ENCODE results near the gene NUDC. TPM values are rescaled to one million over a fixed set of nuclear protein-coding genes. Genes with fewer than 3 reads are reported as not detected.
"Not testable (repeated sequence)": the region's sequence is repeated elsewhere in the genome, so short reads cannot be mapped to it uniquely, and the experiment has no call there.

NUDC gene
- total RNA-seq, 1 experiment from 2014 or later: 53.5 TPM

DNA sequence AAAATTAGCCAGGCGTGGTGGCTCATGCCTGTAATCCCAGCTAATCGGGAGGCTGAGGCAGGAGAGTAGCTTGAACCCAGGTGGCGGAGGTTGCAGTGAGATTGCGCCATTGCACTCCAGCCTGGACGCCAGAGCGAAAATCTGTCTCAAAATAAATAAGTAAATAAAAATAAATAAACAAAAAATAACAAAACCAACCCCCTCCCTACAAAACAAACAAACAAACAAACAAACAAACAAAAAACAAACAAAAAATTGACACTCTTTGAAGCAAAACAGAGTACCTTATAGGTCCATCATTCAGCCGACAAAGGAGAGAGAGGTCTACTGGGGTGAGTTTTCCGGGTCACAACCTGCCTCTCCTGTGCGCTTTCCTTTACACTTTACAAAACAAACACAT is 44.1 kb downstream of the NUDC start:
- no peak for DNase-seq (ENCODE audit: low read depth, low spot score)

DNA sequence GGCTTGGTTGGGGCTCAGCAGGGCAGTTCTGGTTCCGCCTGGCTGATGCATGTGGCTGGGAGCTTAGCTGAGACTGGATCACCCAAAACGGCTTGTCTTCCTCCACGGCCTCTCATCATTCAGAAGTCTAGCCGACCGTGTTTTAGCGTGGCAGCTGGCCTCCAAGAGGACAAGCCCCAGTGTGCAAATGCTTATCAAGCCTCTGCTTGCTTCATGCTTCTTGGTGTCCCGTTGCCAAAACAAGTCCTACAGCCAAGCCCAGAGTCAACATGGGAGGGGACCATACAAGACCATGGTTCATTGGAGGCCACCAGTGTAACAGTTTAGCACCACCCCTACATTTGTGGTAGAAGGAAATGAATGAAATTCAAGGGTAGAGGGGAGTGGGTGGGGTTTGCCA is 49.3 kb downstream of the NUDC start:
- in situ Hi-C loops (cut with HindIII; ENCODE audit: low pct_unique_long_range_greater_than_20kb, low sequenced_read_pairs): no loop called here

More for the DNA sequence above, 44.1 kb downstream of the NUDC start:
- in situ Hi-C loops (cut with HindIII; ENCODE audit: low pct_unique_long_range_greater_than_20kb, low sequenced_read_pairs): no loop called here

DNA sequence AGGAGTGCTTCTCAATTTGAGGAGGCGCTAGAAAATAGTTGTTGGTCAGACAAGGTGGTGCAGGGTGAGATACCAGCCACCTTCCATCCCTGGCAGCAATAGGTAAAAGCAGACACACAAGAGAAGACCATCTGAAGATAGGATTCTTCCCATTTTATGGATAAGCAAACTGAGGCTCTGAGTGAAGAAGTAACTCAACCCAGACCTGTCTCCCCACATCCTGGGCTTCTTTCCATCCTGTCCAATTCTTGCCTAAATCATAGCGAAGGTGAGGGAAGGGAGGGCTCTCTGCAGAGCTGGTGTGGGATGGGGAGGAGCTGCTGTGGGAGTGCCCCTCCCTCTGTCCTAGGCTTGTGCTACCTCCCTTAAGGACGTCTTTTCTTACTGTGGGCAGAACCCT is 50.0 kb downstream of the NUDC start:
- in situ Hi-C loops (cut with HindIII; ENCODE audit: low pct_unique_long_range_greater_than_20kb, low sequenced_read_pairs): no loop called here
- DNase-seq (ENCODE audit: low read depth, low spot score): no peak

More for the DNA sequence above, 49.3 kb downstream of the NUDC start:
- DNase-seq (ENCODE audit: low read depth, low spot score): no peak

DNA sequence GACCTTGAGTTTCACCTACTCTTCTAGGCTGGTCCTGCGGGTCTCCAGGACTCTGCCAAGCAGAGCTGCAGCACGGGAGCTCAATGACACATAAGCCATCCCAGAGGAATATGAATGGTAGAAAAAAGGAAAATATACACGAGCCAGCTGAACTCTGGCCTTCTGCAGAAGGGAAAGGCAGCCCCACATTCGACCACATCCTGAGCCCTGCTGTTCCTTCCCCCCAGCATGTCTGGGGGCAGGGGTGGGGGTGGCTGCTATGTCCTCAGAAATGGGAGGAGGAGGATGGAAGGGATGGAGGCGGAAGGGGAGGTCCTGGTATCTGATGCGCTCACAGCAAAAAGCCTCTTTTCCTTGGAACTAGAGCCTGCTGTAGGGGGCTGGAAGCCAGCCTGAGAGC is 50.8 kb downstream of the NUDC start:
- in situ Hi-C loops (cut with HindIII; ENCODE audit: low pct_unique_long_range_greater_than_20kb, low sequenced_read_pairs): no loop called here
- no peak for DNase-seq (ENCODE audit: low read depth, low spot score)

DNA sequence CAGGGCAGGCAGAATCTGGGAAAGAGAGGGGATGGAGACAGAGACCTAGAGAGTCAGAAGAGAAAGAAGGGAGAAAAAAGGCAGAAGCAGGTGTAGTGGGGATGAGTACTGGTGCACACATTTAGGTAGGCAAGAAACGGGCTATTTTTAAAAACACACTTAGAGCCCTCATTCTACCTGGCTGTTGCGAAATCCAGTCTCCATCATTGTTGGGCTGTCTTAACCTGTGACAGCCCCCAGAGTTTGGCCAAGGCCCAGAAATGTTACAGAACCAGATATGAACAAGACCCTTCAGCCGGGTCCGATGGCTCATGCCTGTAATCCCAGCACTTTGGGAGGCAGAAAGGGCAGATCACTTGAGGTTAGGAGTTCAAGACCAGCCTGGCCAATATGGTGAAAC is 51.3 kb downstream of the NUDC start:
- in situ Hi-C loops (cut with HindIII; ENCODE audit: low pct_unique_long_range_greater_than_20kb, low sequenced_read_pairs): no loop called here
- DNase-seq (ENCODE audit: low read depth, low spot score): no peak

DNA sequence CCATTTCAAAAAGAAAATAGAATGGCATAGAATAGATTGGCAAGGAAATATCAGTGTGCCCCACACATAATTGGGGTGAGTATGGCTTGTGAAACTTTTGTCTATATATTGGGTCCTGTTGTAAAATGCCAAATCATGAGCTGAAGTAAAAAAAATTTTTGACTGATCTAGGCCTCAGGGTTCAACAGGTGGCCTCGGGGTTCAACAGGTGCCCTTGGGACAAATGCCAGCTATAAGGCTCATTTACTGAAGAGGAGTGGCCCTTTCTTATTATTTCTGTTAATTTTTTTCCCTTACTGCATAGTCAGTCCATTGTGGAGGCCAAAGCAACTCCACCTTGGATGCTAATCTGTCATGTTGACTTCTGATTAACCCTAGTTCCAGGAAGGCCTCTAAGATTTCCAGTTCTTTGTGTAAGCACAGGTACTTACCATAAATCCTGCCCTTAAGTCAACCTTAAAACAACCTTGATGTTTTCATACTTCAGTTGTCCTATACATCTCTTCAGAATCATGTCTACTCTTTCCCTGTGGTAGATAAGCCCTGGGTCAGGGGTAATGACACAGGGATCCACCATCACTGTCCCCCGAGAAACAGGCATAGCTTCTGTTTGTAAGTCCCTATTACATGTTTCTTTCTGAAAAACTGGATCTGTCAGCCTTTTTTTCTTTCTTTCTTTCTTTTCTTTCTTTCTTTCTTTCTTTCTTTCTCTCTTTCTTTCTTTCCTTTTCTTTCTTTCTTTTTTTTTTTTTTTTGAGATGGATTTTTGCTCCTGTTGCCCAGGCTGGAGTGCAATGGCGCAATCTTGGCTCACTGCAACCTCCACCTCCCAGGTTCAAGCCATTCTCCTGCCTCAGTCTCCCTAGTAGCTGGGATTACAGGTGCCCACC is 55.3 kb downstream of the NUDC start:
- DNase-seq (ENCODE audit: low read depth, low spot score): no peak
- in situ Hi-C loops (cut with HindIII; ENCODE audit: low pct_unique_long_range_greater_than_20kb, low sequenced_read_pairs): no loop called here

DNA sequence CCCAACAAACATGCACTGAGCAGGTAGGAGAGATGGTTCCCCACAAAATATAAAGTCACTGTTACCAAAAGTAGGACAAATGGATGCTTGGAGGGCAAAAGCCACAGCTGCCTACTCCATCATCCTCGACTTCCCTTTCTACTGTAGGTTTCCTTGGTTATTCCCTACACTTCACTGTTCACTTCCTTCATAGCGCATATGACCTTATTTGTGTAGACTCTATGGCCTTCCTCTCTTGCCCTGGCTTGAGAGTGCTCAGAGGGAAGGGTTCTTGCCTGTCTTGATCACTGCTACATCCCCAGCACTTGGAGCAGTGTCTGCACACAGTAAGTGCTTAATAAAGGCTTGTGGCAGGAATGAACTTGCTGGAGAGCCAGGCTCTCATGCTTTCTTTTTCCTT is 57.4 kb downstream of the NUDC start:
- in situ Hi-C loops (cut with HindIII; ENCODE audit: low pct_unique_long_range_greater_than_20kb, low sequenced_read_pairs): no loop called here
- no peak for DNase-seq (ENCODE audit: low read depth, low spot score)

DNA sequence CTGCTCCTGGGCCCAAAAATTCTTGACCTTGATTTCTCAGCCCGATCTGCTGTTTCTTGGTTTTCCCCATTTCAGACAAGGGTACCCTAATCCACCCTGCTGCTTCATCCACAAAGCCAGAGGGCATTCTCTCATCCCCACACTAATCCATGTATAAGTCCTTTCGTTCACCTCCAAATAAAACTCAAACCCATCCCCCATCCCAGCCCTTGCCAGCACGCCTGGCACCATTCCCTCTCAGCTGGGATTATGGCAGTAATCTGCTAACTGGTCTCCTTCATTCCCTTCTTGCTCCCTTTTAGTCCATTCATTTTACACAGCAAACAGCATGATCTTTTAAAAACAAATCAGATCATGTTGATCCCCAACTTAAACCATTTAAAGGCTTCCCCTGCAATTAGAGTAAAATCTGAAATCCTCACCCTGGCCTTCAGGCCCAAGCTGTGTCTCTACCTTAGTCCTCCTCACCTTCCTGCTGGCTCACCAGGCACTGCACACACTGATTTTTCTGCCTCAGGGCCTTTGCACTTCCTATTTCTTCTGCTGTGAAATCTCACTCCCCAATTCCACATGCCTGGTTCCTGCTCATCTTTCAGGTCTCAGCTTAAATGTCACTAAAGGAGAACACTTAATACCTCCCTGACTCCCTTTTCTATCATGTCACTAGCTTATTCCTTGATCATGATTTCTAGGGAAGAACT is 59.8 kb downstream of the NUDC start:
- in situ Hi-C loops (cut with HindIII; ENCODE audit: low pct_unique_long_range_greater_than_20kb, low sequenced_read_pairs): no loop called here
- no peak for DNase-seq (ENCODE audit: low read depth, low spot score)

DNA sequence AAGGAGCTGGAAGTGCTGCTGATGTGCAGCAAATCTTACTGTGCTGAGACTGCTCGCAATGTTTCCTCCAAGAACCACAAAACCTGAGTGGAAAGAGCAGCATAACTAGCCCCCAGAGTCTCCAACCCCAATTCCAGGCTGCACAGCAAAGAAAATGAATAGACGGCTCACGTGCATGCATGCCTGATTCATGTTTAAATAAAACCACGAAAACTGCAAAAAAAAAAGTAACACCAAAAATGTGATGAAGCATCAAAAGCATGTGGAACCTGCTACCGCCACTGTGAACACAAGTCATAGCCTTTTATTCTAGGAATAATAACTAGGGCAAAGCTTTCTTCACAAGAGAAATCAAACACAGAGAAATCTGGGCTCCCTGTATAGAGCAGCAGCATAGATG is 62.3 kb downstream of the NUDC start:
- DNase-seq (ENCODE audit: low read depth, low spot score): no peak
- in situ Hi-C loops (cut with HindIII; ENCODE audit: low pct_unique_long_range_greater_than_20kb, low sequenced_read_pairs): no loop called here

DNA sequence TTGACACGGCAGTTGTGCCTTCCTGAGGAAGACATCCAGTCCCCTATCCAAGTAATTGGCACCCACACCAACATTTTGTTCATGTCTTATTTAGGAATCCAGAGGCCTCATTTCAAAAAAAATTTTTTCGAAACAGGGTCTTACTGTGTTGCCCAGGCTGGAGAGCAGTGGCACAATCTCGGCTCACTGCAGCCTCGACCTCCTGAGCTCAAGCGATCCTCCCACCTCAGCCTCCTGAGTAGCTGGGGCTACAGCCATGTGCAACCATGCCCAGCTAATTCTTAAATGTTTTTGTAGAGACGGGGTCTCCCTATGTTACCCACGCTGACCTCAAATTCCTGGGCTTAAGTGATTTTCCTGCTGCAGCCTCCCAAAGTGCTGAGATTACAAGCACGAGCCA is 62.7 kb downstream of the NUDC start:
- in situ Hi-C loops (cut with HindIII; ENCODE audit: low pct_unique_long_range_greater_than_20kb, low sequenced_read_pairs): no loop called here
- DNase-seq (ENCODE audit: low read depth, low spot score): no peak

DNA sequence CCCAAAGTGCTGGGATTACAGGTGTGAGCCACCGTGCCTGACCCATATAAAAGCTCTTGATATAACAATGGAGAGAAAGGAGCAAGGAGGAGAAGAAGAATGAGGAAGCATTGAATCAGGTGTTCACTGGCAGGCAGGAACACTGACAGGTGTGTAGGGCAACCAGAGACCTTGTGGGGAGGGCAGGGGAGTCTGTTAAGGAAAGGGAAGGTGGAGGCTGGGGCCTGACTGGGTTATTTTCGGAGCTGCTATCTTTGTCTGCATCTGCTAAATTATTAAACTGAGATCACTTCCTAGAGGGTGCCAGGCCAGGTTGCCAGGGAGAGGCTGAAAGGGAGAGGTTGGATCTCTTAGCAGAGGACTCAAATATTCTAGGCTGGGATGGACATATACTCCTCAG is 65.1 kb downstream of the NUDC start:
- DNase-seq (ENCODE audit: low read depth, low spot score): no peak
- in situ Hi-C loops (cut with HindIII; ENCODE audit: low pct_unique_long_range_greater_than_20kb, low sequenced_read_pairs): no loop called here

DNA sequence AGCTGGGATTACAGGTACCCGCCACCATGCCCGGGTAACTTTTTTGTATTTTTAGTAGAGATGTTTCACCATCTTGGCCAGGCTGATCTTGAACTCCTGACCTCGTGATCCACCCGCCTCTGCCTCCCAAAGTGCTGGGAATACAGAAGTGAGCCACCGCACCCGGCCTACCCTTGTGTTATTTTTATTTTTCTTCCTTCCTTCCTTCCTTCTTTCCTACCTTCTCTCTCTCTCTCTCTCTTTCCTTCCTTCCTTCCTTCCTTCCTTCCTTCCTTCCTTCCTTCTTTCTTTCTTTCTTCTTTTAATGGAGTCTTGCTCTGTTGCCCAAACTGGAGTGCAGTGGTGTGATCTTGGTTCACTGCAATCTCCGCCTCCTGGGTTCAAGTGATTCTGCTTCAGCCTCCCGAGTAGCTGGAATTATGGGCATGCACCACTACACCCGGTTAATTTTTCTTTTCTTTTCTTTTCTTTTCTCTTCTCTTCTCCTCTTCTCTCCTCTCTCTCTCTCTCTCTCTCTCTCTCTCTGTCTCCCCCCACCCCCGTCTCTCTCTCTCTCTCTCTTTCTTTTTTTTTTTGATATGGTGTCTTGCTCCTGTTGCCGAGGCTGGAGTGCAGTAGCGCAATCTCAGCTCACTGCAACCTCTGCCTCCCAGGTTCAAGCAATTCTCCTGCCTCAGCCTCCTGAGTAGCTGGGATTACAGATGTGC is 68.0 kb downstream of the NUDC start:
- in situ Hi-C loops (cut with HindIII; ENCODE audit: low pct_unique_long_range_greater_than_20kb, low sequenced_read_pairs); DNase-seq (ENCODE audit: low read depth, low spot score): not testable (repeated sequence)

DNA sequence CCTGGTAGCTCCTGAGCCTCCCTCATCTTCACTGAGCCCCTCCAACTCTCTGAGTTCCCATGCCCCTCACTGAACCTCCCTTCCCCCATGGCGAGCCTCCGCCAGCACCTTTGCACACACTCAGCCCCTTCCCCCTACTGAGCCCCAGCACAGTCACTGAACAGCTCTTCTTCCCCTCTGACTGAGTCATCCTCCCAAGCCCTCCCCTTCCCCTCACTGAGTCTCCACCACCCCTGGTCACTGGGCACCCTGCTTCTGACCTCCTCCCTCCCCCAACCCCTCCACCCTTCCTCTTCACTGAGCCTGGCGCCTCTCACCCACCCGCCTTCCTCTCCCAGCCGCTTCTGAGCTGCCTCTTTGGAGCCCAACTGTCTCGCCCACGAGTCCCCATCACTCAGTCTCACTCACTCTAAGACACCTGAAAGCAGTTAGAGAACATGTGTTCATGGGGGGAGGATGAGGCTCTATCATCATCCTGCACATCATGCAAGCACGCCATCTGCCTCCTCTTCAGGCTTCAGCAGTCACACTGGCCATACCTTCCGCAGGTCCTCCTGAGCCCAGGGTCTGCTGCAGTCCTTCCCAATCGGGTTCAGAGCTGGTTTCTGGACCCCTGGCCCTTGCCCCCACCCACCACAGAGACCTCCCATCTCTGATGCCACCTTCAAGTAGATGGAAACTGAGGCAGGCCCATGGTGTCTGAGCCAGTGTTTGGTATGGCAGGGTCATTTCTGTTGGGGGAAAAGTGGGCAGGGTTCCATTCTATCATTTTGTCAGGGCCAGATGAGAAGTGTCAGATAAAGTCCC is 70.0 kb downstream of the NUDC start:
- in situ Hi-C loops (cut with HindIII; ENCODE audit: low pct_unique_long_range_greater_than_20kb, low sequenced_read_pairs): no loop called here
- no peak for DNase-seq (ENCODE audit: low read depth, low spot score)

DNA sequence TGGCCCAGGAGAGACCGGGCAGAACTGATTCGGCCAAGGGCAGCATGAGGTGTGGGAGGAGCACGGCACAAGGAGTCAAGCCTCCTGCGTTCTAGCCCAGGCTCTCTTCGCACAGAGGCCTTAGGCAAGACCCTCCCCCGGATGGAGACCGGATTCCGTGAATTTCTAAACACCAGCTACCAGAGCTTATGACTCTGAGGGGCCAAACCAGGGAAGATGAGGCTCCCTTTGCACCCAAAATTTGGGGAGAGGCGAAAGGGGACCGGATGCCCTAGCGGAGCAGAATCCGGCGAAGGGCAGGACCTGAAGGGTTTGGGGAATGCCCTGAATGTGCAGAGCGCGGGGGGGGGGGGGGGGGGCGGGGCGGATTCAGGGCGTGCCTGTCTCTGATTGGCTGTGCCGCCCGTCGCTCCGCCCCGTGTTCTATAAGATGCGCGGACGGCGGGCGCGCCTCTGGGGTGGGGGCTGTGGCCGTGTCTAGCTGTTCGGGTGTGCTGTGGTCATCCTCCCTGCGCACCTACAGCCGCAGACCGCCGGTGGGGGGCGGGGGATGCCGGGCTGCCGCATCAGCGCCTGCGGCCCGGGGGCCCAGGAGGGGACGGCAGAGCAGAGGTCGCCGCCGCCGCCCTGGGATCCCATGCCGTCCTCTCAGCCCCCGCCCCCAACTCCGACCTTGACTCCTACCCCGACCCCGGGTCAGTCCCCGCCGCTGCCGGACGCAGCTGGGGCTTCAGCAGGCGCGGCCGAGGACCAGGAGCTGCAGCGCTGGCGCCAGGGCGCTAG is 71.9 kb downstream of the NUDC start, which contains the start of gene TRNP1:
Gene TRNP1, plus strand, starts transcription at position 456 of the 783 bp plus-strand sequence. Its CDS starts 95 bp downstream, at position 551.
- peak; percentile 68 for DNase-seq (ENCODE audit: low read depth, low spot score)
- in situ Hi-C loops (cut with HindIII; ENCODE audit: low pct_unique_long_range_greater_than_20kb, low sequenced_read_pairs): no loop called here

DNA sequence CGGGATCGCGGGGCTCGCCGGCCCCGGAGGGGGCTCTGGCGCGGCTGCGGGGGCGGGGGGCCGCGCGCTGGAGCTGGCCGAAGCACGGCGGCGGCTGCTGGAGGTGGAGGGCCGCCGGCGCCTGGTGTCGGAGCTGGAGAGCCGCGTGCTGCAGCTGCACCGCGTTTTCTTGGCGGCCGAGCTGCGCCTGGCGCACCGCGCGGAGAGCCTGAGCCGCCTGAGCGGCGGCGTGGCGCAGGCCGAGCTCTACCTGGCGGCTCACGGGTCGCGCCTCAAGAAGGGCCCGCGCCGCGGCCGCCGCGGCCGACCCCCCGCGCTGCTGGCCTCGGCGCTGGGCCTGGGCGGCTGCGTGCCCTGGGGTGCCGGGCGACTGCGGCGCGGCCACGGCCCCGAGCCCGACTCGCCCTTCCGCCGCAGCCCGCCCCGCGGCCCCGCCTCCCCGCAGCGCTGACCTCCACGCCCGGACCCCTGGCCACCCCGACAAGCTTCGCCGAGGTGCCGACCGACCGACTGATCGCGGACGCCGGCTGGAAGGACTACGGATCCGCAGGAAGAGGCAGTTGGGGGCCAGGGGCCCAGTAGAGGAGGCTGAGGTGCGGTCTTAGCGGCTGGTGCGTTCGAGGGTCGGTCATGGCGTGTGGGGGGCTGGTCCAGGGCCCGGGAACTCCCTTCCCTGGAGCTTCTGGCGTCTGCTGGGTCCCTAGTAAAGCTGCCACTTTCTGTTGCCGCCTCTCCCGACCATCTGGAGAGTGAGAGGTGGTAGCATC is 72.7 kb downstream of the NUDC start:
- in situ Hi-C loops (cut with HindIII; ENCODE audit: low pct_unique_long_range_greater_than_20kb, low sequenced_read_pairs): no loop called here
- no peak for DNase-seq (ENCODE audit: low read depth, low spot score)

DNA sequence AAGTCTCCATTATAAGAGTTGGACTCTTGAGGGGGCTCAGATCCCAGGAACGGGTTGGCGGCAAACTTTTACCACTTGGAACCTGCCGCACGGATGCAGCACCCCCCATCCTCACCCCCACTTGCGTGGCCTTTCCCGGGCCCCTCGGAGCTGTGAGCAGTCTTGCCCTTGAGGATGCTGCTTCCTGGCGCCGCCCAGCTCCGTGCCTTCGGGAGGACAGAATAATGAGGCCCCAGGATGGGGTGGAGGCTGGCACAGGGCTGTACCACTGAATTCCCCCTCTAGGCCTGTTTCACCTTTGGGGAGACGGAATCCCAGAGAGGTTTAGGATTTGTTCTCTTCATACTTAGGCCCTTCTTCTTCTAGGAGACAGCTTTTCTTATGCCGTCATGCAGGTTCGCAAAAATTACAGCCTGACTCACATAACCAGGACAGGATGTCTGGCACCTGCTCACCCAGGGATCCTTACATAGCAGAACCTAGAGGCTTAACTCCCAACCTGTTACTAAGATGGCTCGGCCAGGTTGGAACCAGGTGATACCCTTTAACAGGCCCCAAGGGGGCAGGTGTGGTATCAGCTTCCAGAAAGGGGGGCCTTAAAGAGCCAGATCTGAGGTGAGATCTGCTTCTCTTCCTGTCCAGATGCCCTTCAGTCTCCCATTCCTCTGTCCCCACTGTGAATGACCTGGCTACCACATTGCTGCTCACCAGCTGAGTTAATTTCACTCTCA is 73.4 kb downstream of the NUDC start:
- DNase-seq (ENCODE audit: low read depth, low spot score): no peak
- in situ Hi-C loops (cut with HindIII; ENCODE audit: low pct_unique_long_range_greater_than_20kb, low sequenced_read_pairs): no loop called here

Data from SK-MEL-5 (cell line).